IMR-90 (cell line): Measurements from ENCODE around the gene TEX35. TPM values are rescaled to one million over a fixed set of nuclear protein-coding genes. Genes with fewer than 3 reads are reported as not detected.

ENCODE experiments used
- ATAC-seq: fragments of 200-7000 bp; cut with Tn5 transposase; 2 replicates; pipeline ENCODE4 v1.9.1; 2020; ENCODE audit warnings: low read depth, mild to moderate bottlenecking, moderate library complexity
- BruUV-seq: library from RNA; stranded (reverse); fragments of 400-500 nt; replicated peaks from 2 replicates; lab custom pipeline; 2021; lab: Mats Ljungman, UMichigan
- CTCF ChIA-PET: fragments of 300-600 bp; formaldehyde crosslinking; extraction: SDS; loops from one replicate; lab custom pipeline; 2021; ENCODE audit warnings: antibody characterized with exemption; lab: Yijun Ruan, JAX
- POLR2A ChIA-PET: fragments of 300-600 bp; sonication (Branson Sonifier 250); formaldehyde crosslinking; loops from one replicate; lab custom pipeline; 2022; ENCODE audit warnings: antibody characterized with exemption; ENCODE audit not compliant: unreplicated experiment; lab: Charles Lee
- DNase-seq: peaks from one replicate; pipeline ENCODE4 v3.0.0; 2013
- H2AFZ ChIP-seq: replicated peaks from 2 replicates; pipeline ENCODE3; 2013; ENCODE audit warnings: low read length, mild to moderate bottlenecking; ENCODE audit not compliant: poor library complexity
- H2AK5ac ChIP-seq: 2 replicates; pipeline ENCODE4 v1.6.1; 2013; ENCODE audit warnings: low read depth, low read length, inconsistent platforms
- H2AK9ac ChIP-seq: replicated peaks from 2 replicates; pipeline ENCODE3; 2013; ENCODE audit warnings: mild to moderate bottlenecking, low read depth, low read length, moderate library complexity; ENCODE audit not compliant: poor library complexity
- H2BK120ac ChIP-seq: 2 replicates; pipeline ENCODE4 v1.6.1; 2013; ENCODE audit warnings: low read depth, low read length, inconsistent platforms
- H2BK15ac ChIP-seq: 3 replicates; pipeline ENCODE4 v1.6.1; 2013; ENCODE audit warnings: low read depth, low read length, inconsistent platforms
- H2BK20ac ChIP-seq: 2 replicates; pipeline ENCODE4 v1.6.1; 2013; ENCODE audit warnings: low read depth, mild to moderate bottlenecking, inconsistent platforms, low read length, moderate library complexity
- H2BK5ac ChIP-seq: 2 replicates; pipeline ENCODE4 v1.6.1; 2013; ENCODE audit warnings: mild to moderate bottlenecking, low read depth, low read length, inconsistent platforms; ENCODE audit not compliant: poor library complexity, severe bottlenecking
- H3K14ac ChIP-seq: replicated peaks from 2 replicates; pipeline ENCODE4 v1.6.1; 2013; ENCODE audit warnings: low read depth, low read length, inconsistent platforms
- H3K18ac ChIP-seq: 2 replicates; pipeline ENCODE4 v1.6.1; 2013; ENCODE audit warnings: low read depth, low read length, control low read depth
- H3K23ac ChIP-seq: 2 replicates; pipeline ENCODE4 v1.6.1; 2013; ENCODE audit warnings: low read depth, low read length, inconsistent platforms
- H3K27ac ChIP-seq: 2 replicates; pipeline ENCODE4 v1.5.1; 2013; ENCODE audit warnings: mild to moderate bottlenecking, control low read depth, low read length; ENCODE audit not compliant: insufficient read depth
- H3K27me3 ChIP-seq: 2 replicates; pipeline ENCODE4 v1.6.1; 2013; ENCODE audit warnings: low read length; ENCODE audit not compliant: control insufficient read depth, insufficient read depth
- H3K36me3 ChIP-seq: 2 replicates; pipeline ENCODE4 v1.6.1; 2013; ENCODE audit warnings: low read length, mixed read lengths; ENCODE audit not compliant: control insufficient read depth, insufficient read depth
- H3K4ac ChIP-seq: 2 replicates; pipeline ENCODE4 v1.6.1; 2013; ENCODE audit warnings: low read depth, low read length, inconsistent platforms
- H3K4me1 ChIP-seq: 2 replicates; pipeline ENCODE4 v1.6.1; 2013; ENCODE audit warnings: low read length, mixed read lengths; ENCODE audit not compliant: control insufficient read depth, insufficient read depth
- H3K4me2 ChIP-seq: 2 replicates; pipeline ENCODE4 v1.6.1; 2013; ENCODE audit warnings: low read depth, mild to moderate bottlenecking, control low read depth, low read length, moderate library complexity
- H3K4me3 ChIP-seq: 2 replicates; pipeline ENCODE4 v1.5.1; 2013; ENCODE audit warnings: low read depth, mild to moderate bottlenecking, control low read depth, low read length, moderate library complexity; ENCODE audit not compliant: insufficient read depth
- H3K56ac ChIP-seq: 2 replicates; pipeline ENCODE4 v1.6.1; 2013; ENCODE audit warnings: low read length, inconsistent platforms; ENCODE audit not compliant: insufficient read depth; ENCODE audit errors: extremely low read depth
- H3K79me1 ChIP-seq, 2 experiments: 2 replicates each; pipeline ENCODE4 v1.6.1; 2013; ENCODE audit warnings: low read length in 2 of 2, inconsistent platforms in 1 of 2, low read depth in 1 of 2
- H3K9ac ChIP-seq: 2 replicates; pipeline ENCODE4 v1.6.1; 2013; ENCODE audit warnings: low read depth, low read length, control low read depth
- H3K9me1 ChIP-seq: 2 replicates; pipeline ENCODE4 v1.6.1; 2013; ENCODE audit warnings: low read length, inconsistent platforms; ENCODE audit not compliant: insufficient read depth
- H3K9me3 ChIP-seq: 2 replicates; pipeline ENCODE4 v1.6.1; 2013; ENCODE audit warnings: low read length; ENCODE audit not compliant: control insufficient read depth, insufficient read depth
- H4K20me1 ChIP-seq: 2 replicates; pipeline ENCODE4 v1.6.1; 2013; ENCODE audit warnings: low read length, inconsistent platforms; ENCODE audit not compliant: insufficient read depth
- H4K5ac ChIP-seq: 2 replicates; pipeline ENCODE4 v1.6.1; 2013; ENCODE audit warnings: mild to moderate bottlenecking, low read depth, low read length, control low read depth
- H4K8ac ChIP-seq, 2 experiments: 2 replicates each; pipeline ENCODE4 v1.6.1; 2013; ENCODE audit warnings: low read depth in 2 of 2, low read length in 2 of 2, control low read depth in 1 of 2, inconsistent platforms in 1 of 2
- H4K91ac ChIP-seq: 2 replicates; pipeline ENCODE4 v1.6.1; 2013; ENCODE audit warnings: low read depth, low read length, inconsistent platforms; ENCODE audit not compliant: insufficient read depth
- CHD1 ChIP-seq: IDR thresholded peaks from 2 replicates; pipeline ENCODE4 v1.6.1; 2012; ENCODE audit warnings: low read depth, low read length, improper control_type of control experiment
- MXI1 ChIP-seq: IDR thresholded peaks from 2 replicates; pipeline ENCODE4 v1.6.1; 2012; ENCODE audit warnings: low read depth, mild to moderate bottlenecking, low read length, moderate library complexity, borderline replicate concordance
- WGBS, 2 experiments: methylation state at CpG; one replicate each; pipeline versions ENCODE4 v1.1.5 to v1.1.7; 2013; ENCODE audit warnings: missing lambda C conversion rate in 2 of 2; ENCODE audit not compliant: insufficient read length in 1 of 2; ENCODE audit errors: extremely low coverage in 2 of 2; 5-methylcytosine and 5-hydroxymethylcytosine counted together
- dilution Hi-C: fragments of 300-500 bp; cut with HindIII; formaldehyde crosslinking; loops from one replicate; pipeline ENCODE4 v1.14.3; 2018; ENCODE audit warnings: low sequenced_read_pairs; ENCODE audit not compliant: unreplicated experiment
- in situ Hi-C: fragments of 300-500 bp; cut with MboI; formaldehyde crosslinking; loops from 3 replicates; pipeline ENCODE4 v1.14.3; 2019; ENCODE audit warnings: low sequenced_read_pairs, inconsistent platforms, mixed read lengths
- intact Hi-C: fragments of 100-400 bp; cut with micrococcal nuclease; formaldehyde crosslinking; loops from 2 replicates; pipeline ENCODE4 v1.10.0; 2022
- polyA plus RNA-seq, 3 experiments: library from polyadenylated mRNA; depleted of rRNA; stranded (reverse); fragments of >200 nt; gene quantifications; 2 replicates each; pipeline ENCODE4 v1.2.3, GENCODE V29; 2012; ENCODE audit warnings: low replicate concordance in 1 of 3
- total RNA-seq: library from RNA; depleted of rRNA; stranded (reverse); fragments of >200 nt; gene quantifications from 2 replicates; pipeline ENCODE4 v1.2.3, GENCODE V29; 2012

Gene TEX35
- total and polyA plus RNA-seq, 2 of the 4 experiments (the other 2 are of a cell fraction) = 0.05 TPM; not detected in 1

DNA sequence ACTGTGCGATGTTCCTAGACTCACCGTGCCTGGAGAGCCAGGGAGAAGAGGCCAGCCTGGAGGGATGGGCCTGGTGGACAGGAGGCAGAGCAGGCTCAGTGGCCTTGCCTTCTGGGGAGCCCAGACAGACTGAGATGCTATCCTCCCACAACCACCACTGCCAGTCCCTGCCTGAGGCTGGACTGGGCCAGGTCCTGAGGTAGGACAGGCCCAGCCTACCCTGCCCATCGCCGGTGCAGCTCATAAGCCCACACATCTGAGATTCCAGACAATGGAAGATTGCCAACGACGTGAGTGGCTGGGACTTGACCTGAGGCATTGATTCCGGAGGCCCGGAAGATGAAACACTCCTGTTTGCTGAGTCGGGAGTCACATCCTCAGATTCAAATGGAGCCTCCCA lies 21.9 kb upstream of the TEX35 start:
- POLR2A ChIA-PET = no interaction called here
- no peak overlapping the region for H4K8ac ChIP-seq
- H2BK5ac ChIP-seq = no peak overlapping the region
- H3K23ac ChIP-seq = no peak overlapping the region
- H3K9ac ChIP-seq = no peak overlapping the region
- dilution Hi-C loops = no loop called here
- no peaks in the 10 kb centered on the region for H3K9me3 ChIP-seq
- H3K56ac ChIP-seq = no peak overlapping the region
- 88% methylated on average over 4 of the region's 9 CpGs; no CpG with 5 or more reads in 1 of the 2 experiments for WGBS, 2 experiments
- H4K91ac ChIP-seq = no peak overlapping the region
- no peaks in the 10 kb centered on the region for H3K79me1 ChIP-seq
- H2BK20ac ChIP-seq = no peak overlapping the region
- H4K20me1 ChIP-seq = no peaks in the 10 kb centered on the region
- peak overlapping the region; percentile 24 for H2AK9ac ChIP-seq
- H3K4me1 ChIP-seq = no peaks in the 10 kb centered on the region
- H3K9me1 ChIP-seq = no peaks in the 10 kb centered on the region
- no peak overlapping the region for H4K5ac ChIP-seq
- in situ Hi-C loops = no loop called here
- intact Hi-C loops = loop anchor here (10.0 kb wide), 1 partner anchor 536 kb away; no protein-coding TSS in a partner anchor
- DNase-seq (no peak), ATAC-seq (no peak)
- H3K4me2 ChIP-seq = no peak overlapping the region
- H3K4ac ChIP-seq = no peak overlapping the region
- no peak overlapping the region for H2BK15ac ChIP-seq
- TF ChIP-seq CHD1 (no peak), MXI1 (no peak)
- CTCF ChIA-PET = no interaction called here
- no TSS peak for BruUV-seq
- H2AK5ac ChIP-seq = no peak overlapping the region
- H3K14ac ChIP-seq = no peak overlapping the region
- no peaks in the 10 kb centered on the region for H3K36me3 ChIP-seq
- no peak overlapping the region for H3K4me3 ChIP-seq
- peaks cover 5% of the 10 kb centered on the region; the same call in 1 of the 2 replicates for H3K27me3 ChIP-seq
- H2BK120ac ChIP-seq = no peak overlapping the region
- H3K18ac ChIP-seq = no peak overlapping the region
- no peak overlapping the region for H2AFZ ChIP-seq
- H3K27ac ChIP-seq = no peak overlapping the region
